ENCODE measurements around the gene MATCAP1.

Gene MATCAP1

GRCh38 chr16:67183627-67184452, at the start of gene MATCAP1:
TSS of gene MATCAP1 (minus strand) at chr16:67183963. CDS start at chr16:67180610, 3,353 bp downstream.
- DNase-seq (ENCODE audit: low read depth in 2 of 2) = peak; percentile 84 to 95

- DNase-seq (ENCODE audit: low read depth in 2 of 2) = no peak
Measured at GRCh38 chr16:67230809-67231660, 47.3 kb upstream of the MATCAP1 start.

- DNase-seq (ENCODE audit: low read depth in 2 of 2) = no peak
Measured at GRCh38 chr16:67229906-67230808, 46.4 kb upstream of the MATCAP1 start.

GRCh38 chr16:67228905-67229304, 45.1 kb upstream of the MATCAP1 start:
- no peak for DNase-seq (ENCODE audit: low read depth in 2 of 2)

GRCh38 chr16:67228034-67228785, 44.4 kb upstream of the MATCAP1 start:
- no peak for DNase-seq (ENCODE audit: low read depth in 2 of 2)

GRCh38 chr16:67227567-67227921, 43.8 kb upstream of the MATCAP1 start:
- no peak for DNase-seq (ENCODE audit: low read depth in 2 of 2)

- DNase-seq (ENCODE audit: low read depth in 2 of 2) = peak; percentile 98 to 99
Measured at GRCh38 chr16:67226804-67227566, 43.2 kb upstream of the MATCAP1 start, which contains the start of gene TMEM208. TSS of gene TMEM208 (plus strand) at chr16:67227130. CDS start at chr16:67227219, 89 bp downstream.

GRCh38 chr16:67226295-67226803, 42.6 kb upstream of the MATCAP1 start:
- DNase-seq (ENCODE audit: low read depth in 2 of 2) = no peak

GRCh38 chr16:67223992-67224391, 40.2 kb upstream of the MATCAP1 start:
- DNase-seq (ENCODE audit: low read depth in 2 of 2) = no peak

- no peak for DNase-seq (ENCODE audit: low read depth in 2 of 2)
Measured at GRCh38 chr16:67216612-67217490, 33.1 kb upstream of the MATCAP1 start.

- no peak for DNase-seq (ENCODE audit: low read depth in 2 of 2)
Measured at GRCh38 chr16:67215706-67216105, 31.9 kb upstream of the MATCAP1 start.

GRCh38 chr16:67213197-67214019, 29.6 kb upstream of the MATCAP1 start:
- DNase-seq (ENCODE audit: low read depth in 2 of 2) = no peak

- DNase-seq (ENCODE audit: low read depth in 2 of 2) = no peak
Measured at GRCh38 chr16:67212766-67213165, 29.0 kb upstream of the MATCAP1 start.

- no peak for DNase-seq (ENCODE audit: low read depth in 2 of 2)
Measured at GRCh38 chr16:67211674-67212073, 27.9 kb upstream of the MATCAP1 start.

GRCh38 chr16:67210069-67210937, 26.5 kb upstream of the MATCAP1 start:
- no peak for DNase-seq (ENCODE audit: low read depth in 2 of 2)

- no peak for DNase-seq (ENCODE audit: low read depth in 2 of 2)
Measured at GRCh38 chr16:67209565-67209964, 25.8 kb upstream of the MATCAP1 start.
